Endodermal cell (in vitro differentiated cells): ENCODE results near the gene CYP4F2. TPM values are rescaled to one million over a fixed set of nuclear protein-coding genes. Genes with fewer than 3 reads are reported as not detected.
"Not testable (repeated sequence)": the region's sequence is repeated elsewhere in the genome, so short reads cannot be mapped to it uniquely, and the experiment has no call there.

Source experiments
- DNase-seq: peaks from one replicate; pipeline ENCODE4 v3.0.0-alpha.2; 2017
- H3K27ac ChIP-seq: 2 replicates; pipeline ENCODE4 v1.5.1; 2013; ENCODE audit warnings: mild to moderate bottlenecking, low read depth, low read length, moderate library complexity
- H3K27me3 ChIP-seq: 2 replicates; pipeline ENCODE4 v1.6.1; 2013; ENCODE audit warnings: mild to moderate bottlenecking, low read length, moderate library complexity; ENCODE audit not compliant: insufficient read depth, control insufficient read depth, poor library complexity, severe bottlenecking
- H3K36me3 ChIP-seq: 2 replicates; pipeline ENCODE4 v1.7.0; 2013; ENCODE audit warnings: mild to moderate bottlenecking, low read length, moderate library complexity; ENCODE audit not compliant: control insufficient read depth, insufficient read depth
- H3K4me1 ChIP-seq: one replicate; pipeline ENCODE4 v1.7.0; 2013; ENCODE audit warnings: low read length; ENCODE audit not compliant: control insufficient read depth, insufficient read depth
- H3K4me3 ChIP-seq: 2 replicates; pipeline ENCODE4 v1.5.1; 2013; ENCODE audit warnings: mild to moderate bottlenecking, low read length, moderate library complexity
- H3K9ac ChIP-seq: 2 replicates; pipeline ENCODE4 v1.6.1; 2013; ENCODE audit warnings: mild to moderate bottlenecking, low read length, moderate library complexity; ENCODE audit not compliant: poor library complexity, severe bottlenecking; ENCODE audit errors: extremely low read depth
- H3K9me3 ChIP-seq: 2 replicates; pipeline ENCODE4 v1.6.1; 2013; ENCODE audit warnings: mild to moderate bottlenecking, low read length, moderate library complexity; ENCODE audit not compliant: control insufficient read depth
- H3K27ac Mint-ChIP-seq: 2 replicates; pipeline ENCODE4 v1.8.0; 2020; ENCODE audit warnings: mixed read lengths
- H3K27me3 Mint-ChIP-seq: 2 replicates; pipeline ENCODE4 v1.8.0; 2021; ENCODE audit warnings: mild to moderate bottlenecking, mixed read lengths; ENCODE audit not compliant: insufficient read depth
- H3K36me3 Mint-ChIP-seq: 2 replicates; pipeline ENCODE4 v1.8.0; 2020; ENCODE audit warnings: low read depth, mixed read lengths
- H3K4me1 Mint-ChIP-seq: 2 replicates; pipeline ENCODE4 v1.8.0; 2020; ENCODE audit warnings: mixed read lengths
- H3K4me3 Mint-ChIP-seq: 2 replicates; pipeline ENCODE4 v1.8.0; 2020; ENCODE audit warnings: mild to moderate bottlenecking, moderate library complexity, mixed read lengths
- H3K9me3 Mint-ChIP-seq: 2 replicates; pipeline ENCODE4 v1.8.0; 2020; ENCODE audit warnings: mild to moderate bottlenecking, mixed read lengths
- CTCF ChIP-seq: fragments of 200-600 bp; sonication (generic); conservative IDR thresholded peaks from 2 replicates; pipeline ENCODE4 v1.5.0; 2021; ENCODE audit warnings: antibody characterized with exemption, mild to moderate bottlenecking
- WGBS, 2 experiments: methylation state at CpG; one replicate each; pipeline versions ENCODE4 v1.1.5 to v1.1.7; 2013; ENCODE audit warnings: missing lambda C conversion rate in 2 of 2, mixed read lengths in 1 of 2; ENCODE audit not compliant: insufficient coverage in 1 of 2, insufficient read length in 1 of 2; 5-methylcytosine and 5-hydroxymethylcytosine counted together
- total RNA-seq, 2 donors: library from RNA; stranded (reverse); fragmentation: NEBNext Ultra II Directional in 1 of 2; extraction: Animal tissue kit (Norgen Biotek cat#: 25700) in 1 of 2; gene quantifications; 2 replicates in 1 of 2; 3 replicates in 1 of 2; pipeline ENCODE4 v1.2.1, GENCODE V29; 2021

The CYP4F2 gene
- total RNA-seq, 2 donors from 2014 or later: not detected

- no peak overlapping the region for H3K4me3 ChIP-seq
- H3K36me3 ChIP-seq: no peaks in the 10 kb centered on the region
- no peaks in the 10 kb centered on the region for H3K36me3 Mint-ChIP-seq
- H3K9me3 ChIP-seq: peaks cover 83% of the 10 kb centered on the region
- H3K27ac Mint-ChIP-seq: no peak overlapping the region
- H3K27me3 Mint-ChIP-seq: no peaks in the 10 kb centered on the region
- DNase-seq: no peak
- H3K27ac ChIP-seq: no peak overlapping the region
- 68 to 71% methylated on average over 4 to 6 of the region's 6 CpGs for WGBS, 2 experiments
- no peak for TF ChIP-seq CTCF
- no peak overlapping the region for H3K4me3 Mint-ChIP-seq
- H3K27me3 ChIP-seq: no peaks in the 10 kb centered on the region
- no peaks in the 10 kb centered on the region for H3K4me1 Mint-ChIP-seq
- no peak overlapping the region for H3K9ac ChIP-seq
- no peaks in the 10 kb centered on the region for H3K4me1 ChIP-seq
- H3K9me3 Mint-ChIP-seq: no peaks in the 10 kb centered on the region
Observed at GRCh38 chr19:15891434-15891833, 6.4 kb downstream of the CYP4F2 start.

DNA sequence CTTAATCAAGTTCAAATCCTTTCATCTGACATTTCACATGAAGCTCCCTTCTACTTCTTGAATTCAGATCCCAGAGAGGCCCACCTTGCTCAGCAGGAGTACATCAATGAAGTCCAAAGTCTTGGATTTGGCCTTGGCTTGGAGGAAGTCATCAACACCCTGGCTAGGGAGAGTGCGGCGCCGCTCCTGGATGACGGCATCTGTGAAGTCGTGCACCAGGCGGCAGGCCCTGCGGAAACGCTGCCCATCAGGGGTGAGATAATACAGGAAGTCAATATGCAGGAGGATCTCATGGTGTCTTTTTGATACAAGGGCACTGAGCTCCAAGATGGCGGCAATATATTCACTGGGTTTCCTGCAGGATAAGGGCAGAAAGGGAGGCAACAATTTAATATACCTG, 8.5 kb downstream of the CYP4F2 start:
- H3K4me1 Mint-ChIP-seq, DNase-seq, H3K36me3 Mint-ChIP-seq, H3K27me3 Mint-ChIP-seq, H3K9ac ChIP-seq, H3K4me3 ChIP-seq, H3K4me1 ChIP-seq, H3K36me3 ChIP-seq, H3K4me3 Mint-ChIP-seq, H3K27ac ChIP-seq, H3K27me3 ChIP-seq, H3K27ac Mint-ChIP-seq: not testable (repeated sequence)
- H3K9me3 ChIP-seq: peaks cover 78% of the 10 kb centered on the region
- 76% methylated on average over 3 to 9 of the region's 9 CpGs for WGBS, 2 experiments
- peaks cover 15% of the 10 kb centered on the region for H3K9me3 Mint-ChIP-seq

DNA sequence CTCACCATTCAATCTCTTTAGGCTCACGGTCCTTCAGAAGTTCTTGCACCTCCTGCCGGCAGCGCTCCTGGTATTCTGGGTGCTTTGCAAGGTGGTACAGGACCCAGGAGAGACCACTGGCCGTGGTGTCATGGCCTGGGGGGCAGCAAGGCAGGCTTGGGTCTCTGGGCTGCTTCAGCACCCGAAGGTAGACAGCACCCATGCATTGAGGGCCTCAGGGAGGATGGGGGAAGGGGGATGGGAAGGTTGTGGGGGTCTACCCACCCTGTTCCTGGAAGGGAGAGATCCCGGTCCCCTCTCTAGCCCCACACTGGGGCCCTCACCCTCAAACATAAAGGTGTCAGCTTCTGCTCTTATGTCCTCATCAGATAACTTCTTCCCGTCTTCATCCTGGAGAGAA, 12.0 kb downstream of the CYP4F2 start:
- no peak overlapping the region for H3K27ac Mint-ChIP-seq
- H3K9me3 Mint-ChIP-seq: peaks cover 45% of the 10 kb centered on the region
- no peaks in the 10 kb centered on the region for H3K27me3 Mint-ChIP-seq
- H3K4me1 Mint-ChIP-seq: no peaks in the 10 kb centered on the region
- Histone ChIP-seq H3K4me3 (no peak overlapping the region), H3K9ac (no peak overlapping the region), H3K9me3 (peaks cover 67% of the 10 kb centered on the region), H3K27ac (no peak overlapping the region), H3K4me1 (no peaks in the 10 kb centered on the region), H3K36me3 (no peaks in the 10 kb centered on the region), H3K27me3 (no peaks in the 10 kb centered on the region)
- H3K4me3 Mint-ChIP-seq: no peak overlapping the region
- WGBS, 2 experiments: 64 to 100% methylated on average over 1 to 7 of the region's 7 CpGs
- no peak for TF ChIP-seq CTCF
- no peak for DNase-seq
- H3K36me3 Mint-ChIP-seq: no peaks in the 10 kb centered on the region

- peaks cover 70% of the 10 kb centered on the region for H3K9me3 ChIP-seq
- Mint-ChIP-seq H3K4me3 (no peak overlapping the region), H3K9me3 (peaks cover 50% of the 10 kb centered on the region), H3K4me1 (no peaks in the 10 kb centered on the region), H3K36me3 (no peaks in the 10 kb centered on the region), H3K27ac (no peak overlapping the region), H3K27me3 (no peaks in the 10 kb centered on the region)
- no peaks in the 10 kb centered on the region for H3K27me3 ChIP-seq
- DNase-seq: no peak
- TF ChIP-seq CTCF: no peak
- no peak overlapping the region for H3K9ac ChIP-seq
- H3K36me3 ChIP-seq: no peaks in the 10 kb centered on the region
- no peaks in the 10 kb centered on the region for H3K4me1 ChIP-seq
- no peak overlapping the region for H3K27ac ChIP-seq
- H3K4me3 ChIP-seq: no peak overlapping the region
- 58 to 69% methylated on average over 3 of the region's 3 CpGs for WGBS, 2 experiments
Observed at GRCh38 chr19:15885167-15885566, 12.7 kb downstream of the CYP4F2 start.

DNA sequence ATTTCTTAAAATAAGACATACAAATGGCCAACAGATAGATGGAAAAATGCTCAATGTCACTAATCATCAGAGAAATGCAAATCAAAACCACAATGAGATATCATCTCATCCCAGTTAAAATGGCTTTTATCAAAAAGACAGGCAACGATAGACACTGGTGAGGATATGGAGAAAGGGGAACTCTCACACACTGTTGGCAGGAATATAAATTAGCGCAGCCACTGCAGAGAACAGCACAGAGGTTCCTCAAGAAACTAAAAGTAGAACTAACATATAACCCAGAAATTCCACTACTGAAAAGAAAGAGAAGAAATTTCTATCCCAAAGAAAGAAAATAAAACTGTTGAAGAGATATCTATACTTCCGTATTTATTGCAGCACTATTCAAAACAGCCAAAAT, 14.5 kb downstream of the CYP4F2 start:
- H3K4me1 Mint-ChIP-seq, H3K27ac ChIP-seq, H3K36me3 Mint-ChIP-seq, H3K27me3 Mint-ChIP-seq, H3K9ac ChIP-seq, H3K36me3 ChIP-seq, H3K27me3 ChIP-seq, DNase-seq, H3K27ac Mint-ChIP-seq, H3K4me3 ChIP-seq, H3K4me3 Mint-ChIP-seq, H3K4me1 ChIP-seq: not testable (repeated sequence)
- peaks cover 73% of the 10 kb centered on the region for H3K9me3 ChIP-seq
- H3K9me3 Mint-ChIP-seq: peaks cover 68% of the 10 kb centered on the region
- WGBS, 2 experiments: 80 to 86% methylated on average over 1 to 2 of the region's 3 CpGs
